Dendritic cell treated with granulocyte-macrophage colony-stimulating factor and Interleukin-4, amounts not matched to agents 40 ng/mL and 50 ng/mL, for 4 days (primary cell): ENCODE data around the gene HKDC1.

Experiments
- H3K27ac Mint-ChIP-seq: one replicate; pipeline ENCODE4 v1.8.0; 2022; ENCODE audit warnings: mild to moderate bottlenecking, mixed read lengths
- H3K27me3 Mint-ChIP-seq: one replicate; pipeline ENCODE4 v1.8.0; 2022; ENCODE audit warnings: mild to moderate bottlenecking, mixed read lengths
- H3K36me3 Mint-ChIP-seq: one replicate; pipeline ENCODE4 v1.8.0; 2022; ENCODE audit warnings: low read depth, mixed read lengths
- H3K4me1 Mint-ChIP-seq: one replicate; pipeline ENCODE4 v1.8.0; 2022; ENCODE audit warnings: low read depth, mixed read lengths
- H3K4me3 Mint-ChIP-seq: one replicate; pipeline ENCODE4 v1.8.0; 2022; ENCODE audit warnings: mild to moderate bottlenecking, moderate library complexity, mixed read lengths
- H3K9me3 Mint-ChIP-seq: one replicate; pipeline ENCODE4 v1.8.0; 2022; ENCODE audit warnings: mixed read lengths
- intact Hi-C: fragments of 100-400 bp; cut with micrococcal nuclease; formaldehyde crosslinking; loops from one replicate; pipeline ENCODE4 v1.15.0; 2022

HKDC1 gene

DNA sequence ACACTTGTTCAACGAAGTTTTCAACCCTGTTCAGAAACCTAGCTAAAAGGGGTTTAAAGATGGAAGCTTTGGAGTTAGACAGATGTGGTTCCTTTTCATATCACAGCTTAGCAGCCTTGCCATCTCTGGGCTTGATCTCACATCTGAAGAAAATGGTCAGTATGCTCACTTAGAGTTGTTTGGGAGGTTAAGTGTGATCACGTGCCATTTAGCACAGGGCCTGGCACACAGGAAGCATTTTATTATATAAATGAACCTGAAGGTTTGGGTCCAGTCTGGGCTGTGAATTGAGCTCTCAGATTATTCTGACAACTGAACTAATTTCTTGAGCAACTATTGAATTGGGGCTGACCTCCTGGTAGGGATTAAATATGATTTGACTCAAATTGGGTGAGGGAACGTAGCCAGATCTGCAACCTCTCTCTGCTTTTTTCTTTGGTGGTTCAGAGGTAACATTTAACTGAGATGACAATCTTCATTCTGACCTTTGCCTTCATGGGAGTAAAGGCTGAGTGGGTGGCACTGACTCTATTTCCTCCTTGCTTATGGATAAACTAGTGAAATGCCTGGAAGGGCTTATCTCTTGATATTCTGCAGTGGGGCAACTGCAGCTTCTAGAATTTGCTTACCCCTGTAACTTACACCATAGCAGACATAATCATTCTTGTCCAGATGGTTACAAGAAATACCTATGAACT, 10.2 kb upstream of the HKDC1 start:
- H3K27me3 Mint-ChIP-seq: peaks cover 1% of the 10 kb centered on the region
- peaks cover 31% of the 10 kb centered on the region for H3K4me1 Mint-ChIP-seq
- no peak overlapping the region for H3K4me3 Mint-ChIP-seq
- intact Hi-C loops: no loop called here
- H3K36me3 Mint-ChIP-seq: peaks cover 44% of the 10 kb centered on the region
- peaks cover 6% of the 10 kb centered on the region for H3K9me3 Mint-ChIP-seq
- H3K27ac Mint-ChIP-seq: no peak overlapping the region

DNA sequence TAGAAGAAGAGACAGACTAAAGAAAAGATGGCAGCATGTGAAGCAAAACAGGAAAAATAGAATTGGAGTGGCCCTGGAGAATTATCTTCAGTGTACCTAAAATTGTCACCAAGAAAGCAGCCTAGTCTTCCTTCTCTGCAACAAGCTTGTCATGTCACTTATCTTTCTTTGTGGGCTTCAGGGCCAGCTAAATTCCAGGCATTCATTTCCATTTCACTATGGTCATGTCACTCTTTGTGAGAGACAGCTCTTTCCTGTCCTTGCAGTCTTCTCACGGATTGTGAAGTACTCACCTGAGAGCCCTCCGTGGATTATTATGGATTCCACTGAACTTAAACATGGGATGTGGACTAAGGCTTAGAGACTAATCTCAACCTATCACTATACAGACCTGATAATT, 9.0 kb upstream of the HKDC1 start:
- Mint-ChIP-seq H3K4me1 (peaks cover 40% of the 10 kb centered on the region), H3K9me3 (peaks cover 8% of the 10 kb centered on the region), H3K27ac (no peak overlapping the region), H3K27me3 (peaks cover 1% of the 10 kb centered on the region), H3K36me3 (peaks cover 32% of the 10 kb centered on the region), H3K4me3 (no peak overlapping the region)
- intact Hi-C loops: no loop called here

DNA sequence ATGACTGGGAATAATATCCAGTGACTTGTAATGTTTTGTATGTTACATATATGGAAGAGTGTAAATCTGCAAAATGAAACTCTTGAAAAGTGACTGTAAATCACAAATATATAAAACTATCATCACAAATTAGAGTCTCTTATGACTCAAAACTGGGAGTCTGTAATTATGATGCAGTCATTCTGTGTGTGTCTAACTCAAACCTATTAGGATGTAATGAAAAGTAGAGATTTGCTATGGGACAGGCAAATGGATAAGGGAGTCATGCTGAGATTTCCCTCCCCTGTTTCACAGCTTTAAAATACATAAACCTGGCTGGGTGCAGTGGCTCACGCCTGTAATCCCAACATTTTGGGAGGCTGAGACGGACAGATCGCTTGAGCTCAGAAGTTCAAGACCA, 8.6 kb upstream of the HKDC1 start:
- intact Hi-C loops: no loop called here
- H3K9me3 Mint-ChIP-seq: peaks cover 8% of the 10 kb centered on the region
- H3K4me3 Mint-ChIP-seq: no peak overlapping the region
- peaks cover 1% of the 10 kb centered on the region for H3K27me3 Mint-ChIP-seq
- peaks cover 28% of the 10 kb centered on the region for H3K36me3 Mint-ChIP-seq
- no peak overlapping the region for H3K27ac Mint-ChIP-seq
- H3K4me1 Mint-ChIP-seq: peaks cover 40% of the 10 kb centered on the region

- Mint-ChIP-seq H3K27me3 (peaks cover 1% of the 10 kb centered on the region), H3K9me3 (peaks cover 8% of the 10 kb centered on the region), H3K4me1 (peaks cover 41% of the 10 kb centered on the region), H3K36me3 (peaks cover 6% of the 10 kb centered on the region), H3K27ac (no peak overlapping the region), H3K4me3 (no peak overlapping the region)
- intact Hi-C loops: no loop called here
Observed at GRCh38 chr10:69213591-69214311, 6.4 kb upstream of the HKDC1 start.

DNA sequence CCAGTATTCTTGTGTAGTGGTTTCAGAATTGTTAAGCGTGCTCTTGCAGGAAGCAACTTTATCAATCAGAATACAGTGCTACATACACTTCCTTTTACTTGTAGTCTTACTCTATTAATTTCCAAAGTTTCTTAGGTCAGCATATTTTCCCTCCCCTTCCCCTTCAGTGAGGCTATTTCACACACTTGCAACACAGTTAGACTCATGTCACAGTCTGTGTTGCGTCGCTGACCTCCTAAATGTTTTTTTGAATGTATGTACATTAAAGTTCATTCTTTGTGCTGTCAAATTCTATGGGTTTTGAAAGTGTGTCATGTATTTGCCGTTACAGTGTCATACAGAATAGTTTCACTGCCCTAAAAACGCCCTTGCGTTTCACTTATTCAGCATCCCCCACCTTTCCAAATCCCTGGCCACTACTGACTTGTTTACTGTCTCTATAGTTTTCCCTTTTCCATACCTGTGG, 5.4 kb upstream of the HKDC1 start:
- Mint-ChIP-seq H3K36me3 (no peaks in the 10 kb centered on the region), H3K9me3 (peaks cover 8% of the 10 kb centered on the region), H3K27ac (no peak overlapping the region), H3K4me3 (no peak overlapping the region), H3K27me3 (peaks cover 1% of the 10 kb centered on the region), H3K4me1 (peaks cover 35% of the 10 kb centered on the region)
- intact Hi-C loops: no loop called here

DNA sequence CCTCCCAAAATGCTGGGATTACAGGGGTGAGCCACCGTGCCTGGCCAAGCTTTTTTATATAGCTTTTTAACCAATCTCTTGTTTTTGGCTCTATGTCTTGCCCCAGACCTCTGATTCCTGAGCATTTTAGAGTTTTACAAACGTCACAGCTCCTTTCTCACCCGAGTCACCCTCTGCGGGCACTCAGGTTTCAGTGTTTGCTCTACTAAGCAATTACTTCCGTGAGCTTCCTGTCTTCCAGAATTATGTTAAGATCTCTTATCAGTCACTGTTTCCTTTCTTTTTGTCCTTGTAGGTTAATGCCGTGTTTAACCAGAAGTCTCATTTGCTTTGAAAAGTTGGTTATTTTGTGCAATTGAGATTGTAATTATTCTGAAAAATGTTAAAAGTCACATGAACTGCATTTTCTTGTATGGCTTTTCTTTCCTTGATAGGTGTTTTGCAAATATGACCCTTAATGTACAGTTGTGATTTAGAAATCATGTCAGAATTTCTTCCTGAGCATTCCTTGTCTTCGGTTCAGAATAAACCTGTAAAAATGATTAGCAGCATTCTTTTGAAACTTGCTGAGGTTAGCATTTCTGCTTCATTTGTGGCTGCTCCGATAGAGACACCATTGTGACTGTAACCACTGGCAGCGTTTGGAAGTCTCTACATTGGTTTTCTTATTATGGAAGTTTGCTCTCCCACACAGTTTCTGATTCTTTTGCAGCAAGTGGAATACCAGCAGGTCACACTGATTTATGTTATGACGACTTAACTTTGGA, 4.5 kb upstream of the HKDC1 start:
- peaks cover 8% of the 10 kb centered on the region for H3K9me3 Mint-ChIP-seq
- no peaks in the 10 kb centered on the region for H3K36me3 Mint-ChIP-seq
- H3K27me3 Mint-ChIP-seq: peaks cover 1% of the 10 kb centered on the region
- intact Hi-C loops: no loop called here
- H3K4me3 Mint-ChIP-seq: no peak overlapping the region
- peaks cover 29% of the 10 kb centered on the region for H3K4me1 Mint-ChIP-seq
- no peak overlapping the region for H3K27ac Mint-ChIP-seq

DNA sequence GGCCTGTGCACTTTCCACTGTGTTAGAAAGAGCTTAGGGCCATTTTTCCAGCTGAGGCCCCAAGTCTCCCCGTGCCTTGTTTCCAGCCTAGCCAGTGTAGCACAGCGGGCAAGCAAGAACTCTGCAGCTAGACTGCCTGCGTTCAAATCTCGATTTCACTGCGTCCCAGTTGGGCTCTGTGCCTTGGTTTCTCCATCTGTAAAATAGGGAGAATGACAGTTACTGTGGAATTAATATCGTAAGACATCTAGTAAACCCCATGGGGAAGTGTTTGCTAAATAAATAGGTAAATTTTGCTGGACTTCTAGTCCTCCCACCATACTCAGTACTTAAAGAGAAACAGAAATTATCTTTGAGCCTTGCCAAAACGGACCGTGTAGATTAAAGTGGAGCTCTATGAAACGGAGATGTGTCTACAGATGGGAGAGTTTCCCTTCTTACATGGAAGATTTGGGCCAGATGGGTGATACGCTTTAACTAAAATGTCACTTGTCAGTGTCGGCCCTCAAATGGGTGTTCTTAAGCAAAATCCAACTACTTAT, 3.5 kb upstream of the HKDC1 start:
- intact Hi-C loops: no loop called here
- Mint-ChIP-seq H3K36me3 (no peaks in the 10 kb centered on the region), H3K27me3 (no peaks in the 10 kb centered on the region), H3K9me3 (peaks cover 8% of the 10 kb centered on the region), H3K27ac (no peak overlapping the region), H3K4me3 (no peak overlapping the region), H3K4me1 (peaks cover 29% of the 10 kb centered on the region)

GRCh38 chr10:69217119-69217754, 2.9 kb upstream of the HKDC1 start:
- no peaks in the 10 kb centered on the region for H3K27me3 Mint-ChIP-seq
- H3K4me1 Mint-ChIP-seq: peaks cover 29% of the 10 kb centered on the region
- no peaks in the 10 kb centered on the region for H3K36me3 Mint-ChIP-seq
- intact Hi-C loops: no loop called here
- no peak overlapping the region for H3K4me3 Mint-ChIP-seq
- no peak overlapping the region for H3K27ac Mint-ChIP-seq
- peaks cover 8% of the 10 kb centered on the region for H3K9me3 Mint-ChIP-seq

- Mint-ChIP-seq H3K27ac (no peak overlapping the region), H3K27me3 (no peaks in the 10 kb centered on the region), H3K4me3 (no peak overlapping the region), H3K36me3 (no peaks in the 10 kb centered on the region), H3K9me3 (peaks cover 8% of the 10 kb centered on the region), H3K4me1 (peaks cover 31% of the 10 kb centered on the region)
- intact Hi-C loops: no loop called here
Observed at GRCh38 chr10:69218831-69219230, 1.3 kb upstream of the HKDC1 start.

GRCh38 chr10:69220507-69220906, 375 bp downstream of the HKDC1 start:
- H3K27me3 Mint-ChIP-seq: no peaks in the 10 kb centered on the region
- no peaks in the 10 kb centered on the region for H3K36me3 Mint-ChIP-seq
- H3K4me3 Mint-ChIP-seq: no peak overlapping the region
- H3K4me1 Mint-ChIP-seq: peaks cover 18% of the 10 kb centered on the region
- H3K9me3 Mint-ChIP-seq: no peaks in the 10 kb centered on the region
- intact Hi-C loops: no loop called here
- H3K27ac Mint-ChIP-seq: no peak overlapping the region

DNA sequence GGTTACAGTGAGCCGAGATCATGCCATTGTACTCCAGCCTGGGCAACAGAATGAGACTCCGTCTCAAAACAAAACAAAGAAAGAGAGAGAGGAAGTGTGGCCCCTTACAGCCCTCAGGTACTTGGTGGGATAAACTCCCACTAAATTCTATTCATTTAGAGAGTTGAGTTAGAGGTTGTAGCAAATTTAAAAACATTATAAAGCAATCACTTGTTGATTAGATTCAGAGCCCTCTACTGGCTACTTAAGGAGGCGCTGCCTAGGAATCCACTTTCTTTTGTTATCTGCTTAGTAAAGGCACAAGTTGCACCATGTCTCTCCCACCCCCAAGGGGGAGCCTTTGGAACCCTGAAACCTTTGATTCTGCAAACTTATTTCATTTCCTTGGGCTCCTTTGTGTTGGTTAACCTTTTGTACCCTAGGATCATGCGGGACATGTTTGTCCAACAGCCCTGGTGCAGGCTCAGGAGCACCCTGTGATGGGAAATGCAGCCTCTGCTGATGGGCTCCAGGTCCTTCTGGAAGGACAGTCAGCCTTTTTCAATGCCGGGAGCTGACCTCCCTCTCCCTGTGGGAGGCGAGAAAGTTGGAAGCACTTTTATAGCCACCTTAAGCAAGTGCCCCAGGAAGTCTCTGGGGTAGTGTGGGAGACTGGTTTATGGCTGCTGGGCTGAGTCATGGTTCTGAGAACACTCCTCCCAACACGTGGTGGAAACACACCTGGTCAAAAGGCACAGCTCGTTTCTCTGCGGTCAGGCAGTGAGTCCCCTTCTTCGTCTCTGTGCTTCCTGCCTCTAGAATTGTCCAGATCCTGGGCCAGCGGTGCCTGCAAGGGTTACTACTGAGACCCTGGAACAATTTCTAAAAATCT, 2.3 kb downstream of the HKDC1 start:
- H3K27ac Mint-ChIP-seq: no peak overlapping the region
- intact Hi-C loops: no loop called here
- H3K9me3 Mint-ChIP-seq: no peaks in the 10 kb centered on the region
- H3K36me3 Mint-ChIP-seq: no peaks in the 10 kb centered on the region
- peaks cover 9% of the 10 kb centered on the region for H3K4me1 Mint-ChIP-seq
- no peak overlapping the region for H3K4me3 Mint-ChIP-seq
- no peaks in the 10 kb centered on the region for H3K27me3 Mint-ChIP-seq

DNA sequence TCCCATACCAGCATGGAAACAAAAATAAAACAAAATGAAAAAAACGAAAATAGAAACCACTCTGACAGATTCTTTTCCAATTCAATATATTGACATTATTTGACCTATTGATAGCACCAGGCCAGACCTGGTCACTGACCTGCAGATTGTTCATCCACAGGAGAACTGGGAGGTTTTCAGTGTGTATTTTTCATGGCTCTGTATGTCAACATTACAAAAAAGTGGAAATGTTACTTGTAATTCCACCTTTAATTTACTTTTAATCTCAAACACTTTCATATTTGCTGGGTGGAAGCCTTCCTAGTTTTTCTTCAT, 2.9 kb downstream of the HKDC1 start:
- Mint-ChIP-seq H3K9me3 (no peaks in the 10 kb centered on the region), H3K27me3 (peaks cover 1% of the 10 kb centered on the region), H3K4me1 (peaks cover 7% of the 10 kb centered on the region), H3K27ac (no peak overlapping the region), H3K36me3 (no peaks in the 10 kb centered on the region), H3K4me3 (no peak overlapping the region)
- intact Hi-C loops: no loop called here
